ENCODE data around the gene WDR43.

Gene WDR43

DNA sequence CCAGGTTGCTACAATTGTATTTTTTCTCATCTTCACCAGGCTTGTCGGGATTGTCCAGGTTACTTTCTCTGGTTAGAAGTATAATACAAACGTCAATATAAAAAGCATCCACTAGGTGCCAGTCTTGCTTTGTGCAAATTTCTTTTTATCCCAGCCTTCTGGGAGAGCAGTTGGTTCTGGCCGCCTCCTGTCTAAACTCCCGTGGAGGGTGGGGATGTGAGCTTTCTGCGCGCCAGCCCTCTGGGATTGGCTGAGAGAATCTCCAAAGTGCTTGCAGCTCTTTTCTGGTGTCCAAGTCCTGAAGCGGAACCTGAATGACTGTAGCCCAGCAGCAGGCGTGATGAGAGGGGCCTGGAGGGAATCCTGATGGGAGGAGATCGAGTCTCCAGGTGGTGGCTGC is 64.2 kb downstream of the WDR43 start:
- 36% methylated on average over 7 of the region's 9 CpGs for WGBS

GRCh38 chr2:28960401-28960800 is 65.9 kb downstream of the WDR43 start:
- no peak overlapping the region for H3K4ac ChIP-seq (ENCODE audit: low read depth in 1 of 2, low read length in 2 of 2)
- no peak overlapping the region for H2BK120ac ChIP-seq (ENCODE audit: low read depth, low read length)
- no peak overlapping the region for H3K14ac ChIP-seq (ENCODE audit: low read length in 2 of 2)
- H2BK5ac ChIP-seq (ENCODE audit: low read depth, low read length, poor library complexity, severe bottlenecking): no peak overlapping the region
- H2BK12ac ChIP-seq (ENCODE audit: low read length in 2 of 2): no peak overlapping the region
- H3K18ac ChIP-seq (ENCODE audit: low read depth in 1 of 2, low read length in 2 of 2): peak overlapping the region in 1 of 2 experiments; percentile 38
- H2AFZ ChIP-seq (ENCODE audit: low read depth, low read length): no peak overlapping the region
- no peak overlapping the region for H3K4me2 ChIP-seq (ENCODE audit: low read length, poor library complexity, severe bottlenecking)
- no peaks in the 10 kb centered on the region for H3K27me3 ChIP-seq (ENCODE audit: control insufficient read depth in 1 of 2, insufficient read depth in 1 of 2, low read length in 2 of 2)
- H3K4me1 ChIP-seq (ENCODE audit: control insufficient read depth, insufficient read depth, low read depth, low read length): peaks cover 6% of the 10 kb centered on the region
- no peak overlapping the region for H2AK5ac ChIP-seq (ENCODE audit: low read length, severe bottlenecking)
- no peak overlapping the region for H2BK15ac ChIP-seq (ENCODE audit: low read depth, poor library complexity, severe bottlenecking)
- H3K23ac ChIP-seq (ENCODE audit: low read length in 2 of 2): no peak overlapping the region
- H3K36me3 ChIP-seq (ENCODE audit: control insufficient read depth in 1 of 2, insufficient read depth in 2 of 2, low read depth in 1 of 2, low read length in 2 of 2): no peaks in the 10 kb centered on the region
- DNase-seq: no peak
- H4K8ac ChIP-seq (ENCODE audit: low read length): no peak overlapping the region
- H3K9ac ChIP-seq (ENCODE audit: low read length): no peak overlapping the region
- H3K27ac ChIP-seq (ENCODE audit: low read length, poor library complexity, severe bottlenecking): no peak overlapping the region
- no peaks in the 10 kb centered on the region for H3K9me3 ChIP-seq (ENCODE audit: control insufficient read depth, low read length)
- no peak overlapping the region for H4K91ac ChIP-seq (ENCODE audit: low read length)
- no peaks in the 10 kb centered on the region for H3K79me1 ChIP-seq (replicated peaks; ENCODE audit: low read length, poor library complexity, severe bottlenecking)
- no peak overlapping the region for H3K4me3 ChIP-seq (ENCODE audit: insufficient read depth in 1 of 2, low read depth in 1 of 2, low read length in 2 of 2)
- WGBS: 63% methylated on average over 5 of the region's 5 CpGs

More for the DNA sequence above, 64.2 kb downstream of the WDR43 start:
- Histone ChIP-seq H2BK5ac (ENCODE audit: low read depth, low read length, poor library complexity, severe bottlenecking) (no peak overlapping the region), H3K9ac (ENCODE audit: low read length) (peak overlapping the region; percentile 49), H4K91ac (ENCODE audit: low read length) (no peak overlapping the region), H2AK5ac (ENCODE audit: low read length, severe bottlenecking) (no peak overlapping the region), H3K4me1 (ENCODE audit: control insufficient read depth, insufficient read depth, low read depth, low read length) (peaks cover 6% of the 10 kb centered on the region), H3K4me3 (ENCODE audit: insufficient read depth in 1 of 2, low read depth in 1 of 2, low read length in 2 of 2) (peak overlapping the region in 1 of 2 experiments; percentile 36), H3K9me3 (ENCODE audit: control insufficient read depth, low read length) (no peaks in the 10 kb centered on the region), H3K79me1 (replicated peaks; ENCODE audit: low read length, poor library complexity, severe bottlenecking) (no peaks in the 10 kb centered on the region), H3K36me3 (ENCODE audit: control insufficient read depth in 1 of 2, insufficient read depth in 2 of 2, low read depth in 1 of 2, low read length in 2 of 2) (no peaks in the 10 kb centered on the region), H3K14ac (ENCODE audit: low read length in 2 of 2) (no peak overlapping the region), H3K23ac (ENCODE audit: low read length in 2 of 2) (no peak overlapping the region), H4K8ac (ENCODE audit: low read length) (no peak overlapping the region), H2BK120ac (ENCODE audit: low read depth, low read length) (no peak overlapping the region), H3K4ac (ENCODE audit: low read depth in 1 of 2, low read length in 2 of 2) (no peak overlapping the region), H3K4me2 (ENCODE audit: low read length, poor library complexity, severe bottlenecking) (peak overlapping the region; percentile 26), H2AFZ (ENCODE audit: low read depth, low read length) (no peak overlapping the region), H2BK15ac (ENCODE audit: low read depth, poor library complexity, severe bottlenecking) (no peak overlapping the region), H2BK12ac (ENCODE audit: low read length in 2 of 2) (no peak overlapping the region), H3K27ac (ENCODE audit: low read length, poor library complexity, severe bottlenecking) (no peak overlapping the region), H3K27me3 (ENCODE audit: control insufficient read depth in 1 of 2, insufficient read depth in 1 of 2, low read length in 2 of 2) (no peaks in the 10 kb centered on the region), H3K18ac (ENCODE audit: low read depth in 1 of 2, low read length in 2 of 2) (no peak overlapping the region)
- peak; percentile 77 for DNase-seq

- H2BK5ac ChIP-seq (ENCODE audit: low read depth, low read length, poor library complexity, severe bottlenecking): no peak overlapping the region
- H4K91ac ChIP-seq (ENCODE audit: low read length): no peak overlapping the region
- no peaks in the 10 kb centered on the region for H3K36me3 ChIP-seq (ENCODE audit: control insufficient read depth in 1 of 2, insufficient read depth in 2 of 2, low read depth in 1 of 2, low read length in 2 of 2)
- peaks cover 4% of the 10 kb centered on the region for H3K4me1 ChIP-seq (ENCODE audit: control insufficient read depth, insufficient read depth, low read depth, low read length)
- H3K79me1 ChIP-seq (replicated peaks; ENCODE audit: low read length, poor library complexity, severe bottlenecking): no peaks in the 10 kb centered on the region
- no peak overlapping the region for H2BK15ac ChIP-seq (ENCODE audit: low read depth, poor library complexity, severe bottlenecking)
- no peak overlapping the region for H3K4me3 ChIP-seq (ENCODE audit: insufficient read depth in 1 of 2, low read depth in 1 of 2, low read length in 2 of 2)
- no peak overlapping the region for H2AK5ac ChIP-seq (ENCODE audit: low read length, severe bottlenecking)
- H3K27me3 ChIP-seq (ENCODE audit: control insufficient read depth in 1 of 2, insufficient read depth in 1 of 2, low read length in 2 of 2): no peaks in the 10 kb centered on the region
- H3K4me2 ChIP-seq (ENCODE audit: low read length, poor library complexity, severe bottlenecking): no peak overlapping the region
- no peak overlapping the region for H2BK120ac ChIP-seq (ENCODE audit: low read depth, low read length)
- no peak overlapping the region for H3K18ac ChIP-seq (ENCODE audit: low read depth in 1 of 2, low read length in 2 of 2)
- 87% methylated on average over 1 of the region's 1 CpG for WGBS
- no peak overlapping the region for H3K14ac ChIP-seq (ENCODE audit: low read length in 2 of 2)
- H3K23ac ChIP-seq (ENCODE audit: low read length in 2 of 2): no peak overlapping the region
- no peak overlapping the region for H2AFZ ChIP-seq (ENCODE audit: low read depth, low read length)
- no peak overlapping the region for H3K4ac ChIP-seq (ENCODE audit: low read depth in 1 of 2, low read length in 2 of 2)
- H2BK12ac ChIP-seq (ENCODE audit: low read length in 2 of 2): no peak overlapping the region
- H4K8ac ChIP-seq (ENCODE audit: low read length): no peak overlapping the region
- no peak overlapping the region for H3K9ac ChIP-seq (ENCODE audit: low read length)
- no peaks in the 10 kb centered on the region for H3K9me3 ChIP-seq (ENCODE audit: control insufficient read depth, low read length)
- H3K27ac ChIP-seq (ENCODE audit: low read length, poor library complexity, severe bottlenecking): no peak overlapping the region
- no peak for DNase-seq
Observed at GRCh38 chr2:28962505-28962904, 68.0 kb downstream of the WDR43 start.

DNA sequence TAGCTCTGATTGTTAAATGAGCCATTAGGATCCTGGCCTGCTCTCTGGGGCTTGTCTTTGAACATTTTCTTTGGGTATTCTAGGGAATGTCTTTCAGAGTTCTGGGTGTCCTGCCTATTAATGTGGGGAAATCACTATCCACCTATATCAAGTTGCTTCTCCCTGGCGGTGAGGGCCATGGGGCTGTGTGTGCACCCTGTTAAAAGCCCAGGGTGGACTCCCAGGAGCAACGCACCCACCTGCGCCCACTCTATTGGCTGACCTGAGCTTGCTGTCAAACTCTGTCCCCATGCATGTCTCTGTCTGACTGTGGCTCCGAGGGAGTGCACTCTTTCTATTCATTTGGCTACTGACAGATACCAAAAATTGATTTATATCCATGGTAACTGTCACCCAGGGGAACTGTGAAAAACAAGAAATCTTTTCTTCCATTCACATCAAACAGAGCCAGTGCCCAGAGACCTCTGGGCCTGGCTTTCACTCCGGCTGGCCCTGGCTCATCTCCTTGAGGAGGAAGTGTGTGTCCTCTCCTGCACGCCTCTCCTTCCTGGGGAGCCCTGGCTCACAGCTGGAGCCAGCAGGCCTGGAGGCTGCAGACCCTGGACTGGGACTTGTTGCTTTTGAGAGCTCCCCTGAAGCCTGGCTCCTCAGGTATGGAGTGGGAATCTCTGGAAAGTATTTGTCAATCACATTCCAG is 76.1 kb downstream of the WDR43 start:
- DNase-seq: no peak
- peaks cover 4 to 15% of the 10 kb centered on the region in 2 experiments for H3K27me3 ChIP-seq (ENCODE audit: control insufficient read depth in 1 of 2, insufficient read depth in 1 of 2, low read length in 2 of 2)
- H4K91ac ChIP-seq (ENCODE audit: low read length): no peak overlapping the region
- no peak overlapping the region for H2BK15ac ChIP-seq (ENCODE audit: low read depth, poor library complexity, severe bottlenecking)
- H2BK12ac ChIP-seq (ENCODE audit: low read length in 2 of 2): no peak overlapping the region
- H3K4me3 ChIP-seq (ENCODE audit: insufficient read depth in 1 of 2, low read depth in 1 of 2, low read length in 2 of 2): no peak overlapping the region
- H2AK5ac ChIP-seq (ENCODE audit: low read length, severe bottlenecking): no peak overlapping the region
- H3K23ac ChIP-seq (ENCODE audit: low read length in 2 of 2): no peak overlapping the region
- no peak overlapping the region for H3K4ac ChIP-seq (ENCODE audit: low read depth in 1 of 2, low read length in 2 of 2)
- H4K8ac ChIP-seq (ENCODE audit: low read length): no peak overlapping the region
- 84% methylated on average over 6 of the region's 6 CpGs for WGBS
- H2BK5ac ChIP-seq (ENCODE audit: low read depth, low read length, poor library complexity, severe bottlenecking): no peak overlapping the region
- H3K4me2 ChIP-seq (ENCODE audit: low read length, poor library complexity, severe bottlenecking): no peak overlapping the region
- no peak overlapping the region for H3K18ac ChIP-seq (ENCODE audit: low read depth in 1 of 2, low read length in 2 of 2)
- H3K14ac ChIP-seq (ENCODE audit: low read length in 2 of 2): no peak overlapping the region
- no peaks in the 10 kb centered on the region for H3K4me1 ChIP-seq (ENCODE audit: control insufficient read depth, insufficient read depth, low read depth, low read length)
- H3K9ac ChIP-seq (ENCODE audit: low read length): no peak overlapping the region
- H3K9me3 ChIP-seq (ENCODE audit: control insufficient read depth, low read length): peaks cover 8% of the 10 kb centered on the region
- no peak overlapping the region for H2AFZ ChIP-seq (ENCODE audit: low read depth, low read length)
- no peak overlapping the region for H3K27ac ChIP-seq (ENCODE audit: low read length, poor library complexity, severe bottlenecking)
- H2BK120ac ChIP-seq (ENCODE audit: low read depth, low read length): no peak overlapping the region
- H3K36me3 ChIP-seq (ENCODE audit: control insufficient read depth in 1 of 2, insufficient read depth in 2 of 2, low read depth in 1 of 2, low read length in 2 of 2): no peaks in the 10 kb centered on the region
- no peaks in the 10 kb centered on the region for H3K79me1 ChIP-seq (replicated peaks; ENCODE audit: low read length, poor library complexity, severe bottlenecking)

Measured in mesenchymal stem cell (in vitro differentiated cells and primary cell).